ENCODE measurements around the gene RWDD3. TPM values are rescaled to one million over a fixed set of nuclear protein-coding genes. Genes with fewer than 3 reads are reported as not detected.

Gene RWDD3
- total and polyA plus RNA-seq, 2 donors (not counting 3 experiments of a cell fraction or from before 2014, with no cell fraction given), result 9.3 to 12.1 TPM

DNA sequence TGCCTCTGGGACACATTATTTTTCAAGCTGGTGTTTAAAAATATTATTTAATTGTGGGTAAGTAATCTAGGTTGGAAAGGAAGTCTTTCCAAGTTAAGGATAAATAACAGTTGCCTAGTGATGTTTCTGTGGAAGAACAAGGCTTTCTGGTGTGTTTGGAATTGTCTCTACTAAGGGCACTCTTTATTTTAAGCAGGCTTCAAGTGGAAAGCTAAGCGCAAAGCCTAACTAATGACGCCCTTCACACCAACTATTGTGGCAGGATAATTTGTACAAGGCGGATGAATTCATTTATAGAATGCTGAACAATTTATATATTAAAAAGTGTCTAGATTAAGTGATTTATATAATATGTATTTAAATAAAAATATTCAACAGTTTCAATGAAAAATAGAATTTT, 25.1 kb upstream of the RWDD3 start:
- H3K9me3 ChIP-seq (replicated peaks; ENCODE audit: control insufficient read depth, insufficient read depth, low read length), result no peaks in the 10 kb centered on the region
- no peak overlapping the region for H3K27ac ChIP-seq (ENCODE audit: insufficient read depth, low read depth, low read length)
- intact Hi-C loops (cut with micrococcal nuclease), result no loop called here
- DNase-seq (ENCODE audit: low read depth, low spot score), result no peak
- TF ChIP-seq EZH2 (IDR thresholded peaks at IDR 0.05; ENCODE audit: borderline replicate concordance, low read depth, low read length, severe bottlenecking) (no peak), FOS (IDR thresholded peaks at IDR 0.05; ENCODE audit: borderline replicate concordance, insufficient read depth, low read length) (no peak), GATA2 (IDR thresholded peaks at IDR 0.05; ENCODE audit: insufficient read depth, insufficient read length, low read depth, low read length) (no peak), POLR2A (IDR thresholded peaks at IDR 0.05; ENCODE audit: low read depth, low read length) (no peak)
- TF ChIP-seq, protein P1, sequence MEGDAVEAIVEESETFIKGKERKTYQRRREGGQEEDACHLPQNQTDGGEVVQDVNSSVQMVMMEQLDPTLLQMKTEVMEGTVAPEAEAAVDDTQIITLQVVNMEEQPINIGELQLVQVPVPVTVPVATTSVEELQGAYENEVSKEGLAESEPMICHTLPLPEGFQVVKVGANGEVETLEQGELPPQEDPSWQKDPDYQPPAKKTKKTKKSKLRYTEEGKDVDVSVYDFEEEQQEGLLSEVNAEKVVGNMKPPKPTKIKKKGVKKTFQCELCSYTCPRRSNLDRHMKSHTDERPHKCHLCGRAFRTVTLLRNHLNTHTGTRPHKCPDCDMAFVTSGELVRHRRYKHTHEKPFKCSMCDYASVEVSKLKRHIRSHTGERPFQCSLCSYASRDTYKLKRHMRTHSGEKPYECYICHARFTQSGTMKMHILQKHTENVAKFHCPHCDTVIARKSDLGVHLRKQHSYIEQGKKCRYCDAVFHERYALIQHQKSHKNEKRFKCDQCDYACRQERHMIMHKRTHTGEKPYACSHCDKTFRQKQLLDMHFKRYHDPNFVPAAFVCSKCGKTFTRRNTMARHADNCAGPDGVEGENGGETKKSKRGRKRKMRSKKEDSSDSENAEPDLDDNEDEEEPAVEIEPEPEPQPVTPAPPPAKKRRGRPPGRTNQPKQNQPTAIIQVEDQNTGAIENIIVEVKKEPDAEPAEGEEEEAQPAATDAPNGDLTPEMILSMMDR (IDR thresholded peaks at IDR 0.05; ENCODE audit: extremely low read depth in 1 of 2, insufficient read depth in 1 of 2, low read depth in 1 of 2, low read length in 2 of 2), result no peak
- H3K9me1 ChIP-seq (replicated peaks; ENCODE audit: control insufficient read depth, extremely low read depth, insufficient read depth, low read length), result no peaks in the 10 kb centered on the region
- BruUV-seq (replicated peaks), result no TSS peak
- no peak overlapping the region for H3K9ac ChIP-seq (replicated peaks; ENCODE audit: extremely low read depth, insufficient read depth, low read length)
- no peaks in the 10 kb centered on the region for H3K4me1 ChIP-seq (ENCODE audit: control insufficient read depth, extremely low read depth, insufficient read depth, low read length)
- no peak overlapping the region for H2AFZ ChIP-seq (ENCODE audit: low read depth, low read length)
- H4K20me1 ChIP-seq (replicated peaks; ENCODE audit: control insufficient read depth, extremely low read depth, insufficient read depth, low read length), result no peaks in the 10 kb centered on the region
- ChIA-PET CTCF (interaction anchor here (1.1 kb wide), 1 partner anchor 25 kb away, joined by 3 read pairs; the partner anchor contains the start of gene RWDD3), POLR2A (no interaction called here)
- H3K27me3 ChIP-seq (ENCODE audit: control insufficient read depth in 2 of 2, insufficient read depth in 2 of 2, low read length in 2 of 2), result peaks cover 0 to 3% of the 10 kb centered on the region in 2 experiments
- no peak overlapping the region for H3K4me2 ChIP-seq (ENCODE audit: insufficient read depth, low read length)
- no peak for FAIRE-seq
- no peak overlapping the region for H3K4me3 ChIP-seq (replicated peaks in 1 of 3; ENCODE audit: insufficient read depth in 1 of 3, low read depth in 1 of 3, low read length in 3 of 3)
- dilution Hi-C loops (cut with MboI; ENCODE audit: extremely low pct_ligation_motif_present, low sequenced_read_pairs), result no loop called here
- H3K79me2 ChIP-seq (ENCODE audit: control insufficient read depth, insufficient read depth, low read length), result no peaks in the 10 kb centered on the region
- no peaks in the 10 kb centered on the region for H3K36me3 ChIP-seq (ENCODE audit: control insufficient read depth in 2 of 2, extremely low read depth in 1 of 2, insufficient read depth in 2 of 2, low read length in 2 of 2)

DNA sequence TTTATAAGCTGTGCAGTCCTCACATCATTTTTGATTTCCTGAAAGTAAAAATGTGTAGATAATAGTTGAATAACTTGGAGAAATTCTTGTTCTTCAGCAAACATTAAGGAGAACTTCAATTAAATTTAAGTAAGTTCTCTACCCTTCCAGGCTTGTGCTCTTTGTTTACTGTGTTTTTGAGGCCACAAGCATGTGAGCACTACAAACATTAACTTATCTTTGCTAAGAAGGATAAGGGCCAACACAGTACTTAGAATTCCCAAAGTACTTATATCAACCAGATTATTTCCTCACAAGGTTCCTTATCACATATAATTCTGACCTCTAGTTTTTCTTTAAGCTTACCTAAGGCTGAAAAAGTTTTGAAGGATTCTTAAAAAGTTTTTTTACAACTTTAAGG, 24.7 kb upstream of the RWDD3 start:
- Histone ChIP-seq H3K27ac (ENCODE audit: insufficient read depth, low read depth, low read length) (no peak overlapping the region), H3K9ac (replicated peaks; ENCODE audit: extremely low read depth, insufficient read depth, low read length) (no peak overlapping the region), H3K9me1 (replicated peaks; ENCODE audit: control insufficient read depth, extremely low read depth, insufficient read depth, low read length) (no peaks in the 10 kb centered on the region), H3K4me3 (replicated peaks in 1 of 3; ENCODE audit: insufficient read depth in 1 of 3, low read depth in 1 of 3, low read length in 3 of 3) (no peak overlapping the region), H3K4me1 (ENCODE audit: control insufficient read depth, extremely low read depth, insufficient read depth, low read length) (no peaks in the 10 kb centered on the region), H3K27me3 (ENCODE audit: control insufficient read depth in 2 of 2, insufficient read depth in 2 of 2, low read length in 2 of 2) (peaks cover 0 to 3% of the 10 kb centered on the region in 2 experiments), H3K9me3 (replicated peaks; ENCODE audit: control insufficient read depth, insufficient read depth, low read length) (no peaks in the 10 kb centered on the region), H3K79me2 (ENCODE audit: control insufficient read depth, insufficient read depth, low read length) (no peaks in the 10 kb centered on the region), H3K36me3 (ENCODE audit: control insufficient read depth in 2 of 2, extremely low read depth in 1 of 2, insufficient read depth in 2 of 2, low read length in 2 of 2) (no peaks in the 10 kb centered on the region), H2AFZ (ENCODE audit: low read depth, low read length) (no peak overlapping the region), H3K4me2 (ENCODE audit: insufficient read depth, low read length) (no peak overlapping the region), H4K20me1 (replicated peaks; ENCODE audit: control insufficient read depth, extremely low read depth, insufficient read depth, low read length) (no peaks in the 10 kb centered on the region)
- DNase-seq (ENCODE audit: low read depth, low spot score), result no peak
- ChIA-PET CTCF (interaction anchor here (0.8 to 1.1 kb wide), 2 partner anchors 14 to 25 kb away, joined by 3 to 4 read pairs; partner anchors contain the start of gene RWDD3), POLR2A (no interaction called here)
- intact Hi-C loops (cut with micrococcal nuclease) (no loop called here), dilution Hi-C loops (cut with MboI; ENCODE audit: extremely low pct_ligation_motif_present, low sequenced_read_pairs) (no loop called here)
- no TSS peak for BruUV-seq (replicated peaks)
- no peak for TF ChIP-seq POLR2A (IDR thresholded peaks at IDR 0.05; ENCODE audit: low read depth, low read length)
- no peak for TF ChIP-seq FOS (IDR thresholded peaks at IDR 0.05; ENCODE audit: borderline replicate concordance, insufficient read depth, low read length)
- no peak for TF ChIP-seq JUN (IDR thresholded peaks at IDR 0.05; ENCODE audit: borderline replicate concordance, insufficient read depth, insufficient read length, low read depth)
- no peak for TF ChIP-seq GATA2 (IDR thresholded peaks at IDR 0.05; ENCODE audit: insufficient read depth, insufficient read length, low read depth, low read length)
- no peak for TF ChIP-seq EZH2 (IDR thresholded peaks at IDR 0.05; ENCODE audit: borderline replicate concordance, low read depth, low read length, severe bottlenecking)
- TF ChIP-seq, protein P2, sequence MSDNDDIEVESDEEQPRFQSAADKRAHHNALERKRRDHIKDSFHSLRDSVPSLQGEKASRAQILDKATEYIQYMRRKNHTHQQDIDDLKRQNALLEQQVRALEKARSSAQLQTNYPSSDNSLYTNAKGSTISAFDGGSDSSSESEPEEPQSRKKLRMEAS (IDR thresholded peaks at IDR 0.05; ENCODE audit: insufficient read depth, insufficient read length), result no peak
- TF ChIP-seq POLR2AphosphoS5 (IDR thresholded peaks at IDR 0.05; ENCODE audit: insufficient read depth, low read depth, low read length), result no peak
- TF ChIP-seq, protein P1 (IDR thresholded peaks at IDR 0.05; ENCODE audit: extremely low read depth in 1 of 2, insufficient read depth in 1 of 2, low read depth in 1 of 2, low read length in 2 of 2), result no peak
- TF ChIP-seq MYC (IDR thresholded peaks at IDR 0.05; ENCODE audit: low read depth, low read length), result no peak
- no peak for FAIRE-seq
